B cell (primary cell): ENCODE measurements around the gene CNKSR2. TPM values are rescaled to one million over a fixed set of nuclear protein-coding genes. Genes with fewer than 3 reads are reported as not detected.

Experiments used
- ATAC-seq: fragments of 200-7000 bp; cut with Tn5 transposase; one replicate; pipeline ENCODE4 v1.10.0; 2021; ENCODE audit warnings: low read depth, mild to moderate bottlenecking, moderate number of reproducible peaks, moderate library complexity
- CTCF ChIA-PET: fragments of 350-600 bp; sonication (Branson Sonifier 250); formaldehyde crosslinking; loops from one replicate; lab custom pipeline; 2021; ENCODE audit warnings: antibody characterized with exemption, inconsistent platforms; lab: Charles Lee
- POLR2A ChIA-PET: fragments of 350-600 bp; sonication (Branson Sonifier 250); formaldehyde crosslinking; loops from one replicate; lab custom pipeline; 2021; ENCODE audit warnings: antibody characterized with exemption; lab: Charles Lee
- DNase-seq: peaks from one replicate; pipeline ENCODE4 v3.0.0; 2013
- H2AFZ ChIP-seq: 2 replicates; pipeline ENCODE4 v1.6.1; 2012; ENCODE audit warnings: mild to moderate bottlenecking, low read depth, low read length; ENCODE audit not compliant: insufficient read depth, poor library complexity, severe bottlenecking
- H3K27ac ChIP-seq, 2 donors: 1 replicate in 1 of 2; 2 replicates in 1 of 2; pipeline ENCODE4 v1.5.1; 2012 to 2013; ENCODE audit warnings: low read length in 2 of 2, mild to moderate bottlenecking in 2 of 2, moderate library complexity in 1 of 2
- H3K27me3 ChIP-seq, 4 experiments: fragments of 200-600 bp in 1 of 4; sonication (generic) in 1 of 4; replicated peaks in 1 of 4; 1 replicate in 2 of 4; 2 replicates in 2 of 4; pipeline versions ENCODE4 v1.6.1 to v1.7.0; 2013 to 2016; ENCODE audit warnings: low read length in 3 of 4, mild to moderate bottlenecking in 2 of 4, mixed read lengths in 1 of 4, moderate library complexity in 1 of 4; ENCODE audit not compliant: insufficient read depth in 4 of 4, control insufficient read depth in 3 of 4; ENCODE audit errors: control extremely low read depth in 1 of 4
- H3K36me3 ChIP-seq, 2 experiments: replicated peaks in 1 of 2; 1 replicate in 1 of 2; 2 replicates in 1 of 2; pipeline versions ENCODE4 v1.6.1 to v1.7.1; 2013; ENCODE audit warnings: low read length in 1 of 2; ENCODE audit not compliant: insufficient read depth in 2 of 2, control insufficient read depth in 1 of 2; ENCODE audit errors: control extremely low read depth in 1 of 2, extremely low read depth in 1 of 2
- H3K4me1 ChIP-seq, 2 donors: fragments of 200-600 bp in 1 of 2; sonication (generic) in 1 of 2; 1 replicate in 1 of 2; 2 replicates in 1 of 2; pipeline versions ENCODE4 v1.5.1 to v1.6.1; 2013 to 2017; ENCODE audit warnings: low read length in 2 of 2; ENCODE audit not compliant: control insufficient read depth in 2 of 2, insufficient read depth in 2 of 2
- H3K4me2 ChIP-seq: replicated peaks from 2 replicates; pipeline ENCODE3; 2012; ENCODE audit warnings: mild to moderate bottlenecking, low read depth, low read length; ENCODE audit not compliant: poor library complexity, severe bottlenecking
- H3K4me3 ChIP-seq, 5 experiments: fragments of 200-600 bp in 1 of 5; sonication (generic) in 1 of 5; 1 replicate in 3 of 5; 2 replicates in 2 of 5; pipeline versions ENCODE4 v1.5.1 to v1.7.0; 2011 to 2016; ENCODE audit warnings: low read length in 4 of 5, mild to moderate bottlenecking in 4 of 5, low read depth in 2 of 5, control low read depth in 1 of 5, moderate library complexity in 1 of 5; ENCODE audit not compliant: insufficient read depth in 1 of 5; ENCODE audit errors: control extremely low read depth in 1 of 5, extremely low read depth in 1 of 5
- H3K79me2 ChIP-seq: fragments of 200-600 bp; sonication (generic); one replicate; pipeline ENCODE4 v1.6.0; 2016; ENCODE audit warnings: low read length; ENCODE audit not compliant: control insufficient read depth, insufficient read depth
- H3K9ac ChIP-seq: fragments of 200-600 bp; sonication (generic); 2 replicates; pipeline ENCODE4 v1.6.1; 2017; ENCODE audit warnings: mild to moderate bottlenecking, low read length, moderate library complexity
- H3K9me3 ChIP-seq, 3 donors: one replicate each; pipeline versions ENCODE4 v1.6.1 to v1.7.1; 2013; ENCODE audit warnings: low read length in 2 of 3; ENCODE audit not compliant: control insufficient read depth in 2 of 3, insufficient read depth in 1 of 3; ENCODE audit errors: control extremely low read depth in 1 of 3
- H4K20me1 ChIP-seq: 2 replicates; pipeline ENCODE4 v1.6.0; 2012; ENCODE audit warnings: mild to moderate bottlenecking, low read length; ENCODE audit not compliant: insufficient read depth, control insufficient read depth, poor library complexity, severe bottlenecking
- H3K27ac Mint-ChIP-seq: one replicate; pipeline ENCODE4 v1.8.0; 2021; ENCODE audit warnings: mixed read lengths
- H3K27me3 Mint-ChIP-seq: one replicate; pipeline ENCODE4 v1.8.0; 2021; ENCODE audit warnings: mixed read lengths
- H3K4me1 Mint-ChIP-seq: one replicate; pipeline ENCODE4 v1.8.0; 2021; ENCODE audit warnings: mixed read lengths
- H3K4me3 Mint-ChIP-seq: one replicate; pipeline ENCODE4 v1.8.0; 2021; ENCODE audit warnings: mixed read lengths
- H3K9me3 Mint-ChIP-seq: one replicate; pipeline ENCODE4 v1.8.0; 2022; ENCODE audit warnings: mixed read lengths; ENCODE audit not compliant: insufficient read depth
- EZH2 ChIP-seq: IDR thresholded peaks from 2 replicates; pipeline ENCODE4 v1.6.1; 2012; ENCODE audit warnings: borderline replicate concordance, low read depth, mild to moderate bottlenecking, moderate library complexity, low read length; ENCODE audit not compliant: insufficient read depth, poor library complexity, severe bottlenecking
- WGBS: methylation state at CpG from one replicate; pipeline ENCODE4 v1.1.5; 2013; ENCODE audit warnings: missing lambda C conversion rate; ENCODE audit not compliant: insufficient coverage; 5-methylcytosine and 5-hydroxymethylcytosine counted together
- intact Hi-C: fragments of 100-400 bp; cut with micrococcal nuclease; formaldehyde crosslinking; loops from one replicate; pipeline ENCODE4 v1.10.0; 2022
- polyA plus RNA-seq: library from polyadenylated mRNA; depleted of rRNA; stranded (reverse); fragments of >200 nt; gene quantifications from 2 replicates; pipeline ENCODE4 v1.2.3, GENCODE V29; 2012
- total RNA-seq, 2 donors: library from RNA; stranded (reverse); fragments of 120-200 nt in 1 of 2; gene quantifications; 1 replicate in 1 of 2; 2 replicates in 1 of 2; pipeline versions ENCODE4 v1.2.3 to v1.2.4, GENCODE V29; 2013 to 2022
- TF ChIP-seq, protein P1 (sequence below): fragments of 200-600 bp; IDR thresholded peaks from one replicate; pipeline ENCODE4 v1.8.0; 2022; ENCODE audit warnings: antibody characterized with exemption, mild to moderate bottlenecking

The CNKSR2 gene
- total and polyA plus RNA-seq, 2 donors (not counting 1 experiment from before 2014, with no cell fraction given): 11.5 to 18.8 TPM

DNA sequence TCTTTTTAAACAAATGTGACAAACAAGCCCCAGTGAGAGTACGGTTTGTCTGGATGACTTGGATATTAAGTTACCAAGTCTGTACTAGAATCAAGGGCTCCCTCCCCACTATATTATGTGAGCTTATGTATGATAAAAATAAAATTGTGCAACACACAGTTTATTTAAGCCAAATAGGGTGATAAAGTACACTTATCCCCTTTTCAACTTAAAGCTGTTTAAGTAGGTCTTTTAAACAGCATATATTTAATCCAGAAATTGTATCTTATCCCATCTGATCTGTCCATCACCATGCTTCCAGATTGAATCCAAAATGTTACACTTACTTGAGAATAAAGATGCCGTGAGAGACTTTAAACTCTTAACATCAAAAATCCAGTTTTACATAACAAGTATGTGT, 285.9 kb downstream of the CNKSR2 start:
- no peak overlapping the region for H3K4me3 Mint-ChIP-seq
- TF ChIP-seq, protein P1, sequence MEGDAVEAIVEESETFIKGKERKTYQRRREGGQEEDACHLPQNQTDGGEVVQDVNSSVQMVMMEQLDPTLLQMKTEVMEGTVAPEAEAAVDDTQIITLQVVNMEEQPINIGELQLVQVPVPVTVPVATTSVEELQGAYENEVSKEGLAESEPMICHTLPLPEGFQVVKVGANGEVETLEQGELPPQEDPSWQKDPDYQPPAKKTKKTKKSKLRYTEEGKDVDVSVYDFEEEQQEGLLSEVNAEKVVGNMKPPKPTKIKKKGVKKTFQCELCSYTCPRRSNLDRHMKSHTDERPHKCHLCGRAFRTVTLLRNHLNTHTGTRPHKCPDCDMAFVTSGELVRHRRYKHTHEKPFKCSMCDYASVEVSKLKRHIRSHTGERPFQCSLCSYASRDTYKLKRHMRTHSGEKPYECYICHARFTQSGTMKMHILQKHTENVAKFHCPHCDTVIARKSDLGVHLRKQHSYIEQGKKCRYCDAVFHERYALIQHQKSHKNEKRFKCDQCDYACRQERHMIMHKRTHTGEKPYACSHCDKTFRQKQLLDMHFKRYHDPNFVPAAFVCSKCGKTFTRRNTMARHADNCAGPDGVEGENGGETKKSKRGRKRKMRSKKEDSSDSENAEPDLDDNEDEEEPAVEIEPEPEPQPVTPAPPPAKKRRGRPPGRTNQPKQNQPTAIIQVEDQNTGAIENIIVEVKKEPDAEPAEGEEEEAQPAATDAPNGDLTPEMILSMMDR: no peak
- no peak for TF ChIP-seq EZH2
- Histone ChIP-seq H3K4me3 (no peak overlapping the region), H3K79me2 (no peaks in the 10 kb centered on the region), H3K9me3 (peaks cover 0 to 24% (median 0%) of the 10 kb centered on the region in 3 donors), H2AFZ (no peak overlapping the region), H3K27me3 (peaks cover 0 to 20% (median under 1%) of the 10 kb centered on the region in 4 experiments), H3K4me1 (peaks cover 0 to 16% of the 10 kb centered on the region in 2 donors), H3K4me2 (no peak overlapping the region), H4K20me1 (no peaks in the 10 kb centered on the region), H3K27ac (no peak overlapping the region), H3K36me3 (no peaks in the 10 kb centered on the region), H3K9ac (no peak overlapping the region)
- intact Hi-C loops: no loop called here
- H3K4me1 Mint-ChIP-seq: peaks cover 13% of the 10 kb centered on the region
- H3K27me3 Mint-ChIP-seq: peaks cover 15% of the 10 kb centered on the region
- ChIA-PET POLR2A (no interaction called here), CTCF (no interaction called here)
- H3K9me3 Mint-ChIP-seq: no peaks in the 10 kb centered on the region
- WGBS: no CpG with 5 or more reads among the region's 2 CpGs
- no peak for ATAC-seq
- H3K27ac Mint-ChIP-seq: no peak overlapping the region
- DNase-seq: no peak

DNA sequence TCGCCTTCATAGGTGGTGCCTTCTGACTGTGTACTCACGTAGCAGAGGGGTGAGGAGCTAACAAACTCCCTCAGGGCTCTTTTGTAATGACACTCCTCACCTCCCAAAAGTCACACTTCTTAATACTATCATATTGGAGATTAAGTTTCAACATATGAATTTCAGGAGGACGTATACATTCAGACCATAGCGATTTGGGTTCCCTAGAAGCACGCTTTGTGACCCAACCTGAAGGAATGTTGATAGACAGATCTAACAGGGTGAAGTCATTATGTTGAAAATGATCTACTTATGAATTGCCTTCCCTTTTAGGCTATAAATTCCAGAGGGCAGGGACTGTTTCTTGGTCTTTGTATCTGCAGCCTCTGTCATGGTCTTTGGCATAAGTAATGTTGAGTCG, 287.1 kb downstream of the CNKSR2 start:
- no peak for ATAC-seq
- no peaks in the 10 kb centered on the region for H3K36me3 ChIP-seq
- POLR2A ChIA-PET: no interaction called here
- no peak overlapping the region for H3K27ac ChIP-seq
- H3K4me2 ChIP-seq: no peak overlapping the region
- CTCF ChIA-PET: no interaction called here
- TF ChIP-seq, protein P1: no peak
- TF ChIP-seq EZH2: no peak
- intact Hi-C loops: no loop called here
- H3K9ac ChIP-seq: no peak overlapping the region
- Mint-ChIP-seq H3K27ac (no peak overlapping the region), H3K4me3 (no peak overlapping the region), H3K4me1 (peaks cover 6% of the 10 kb centered on the region), H3K9me3 (no peaks in the 10 kb centered on the region), H3K27me3 (peaks cover 15% of the 10 kb centered on the region)
- WGBS: no CpG with 5 or more reads among the region's 6 CpGs
- no peak overlapping the region for H2AFZ ChIP-seq
- H3K4me1 ChIP-seq: peaks cover 0 to 10% of the 10 kb centered on the region in 2 donors
- H3K79me2 ChIP-seq: no peaks in the 10 kb centered on the region
- no peak overlapping the region for H3K4me3 ChIP-seq
- peaks cover 0 to 16% (median 0%) of the 10 kb centered on the region in 3 donors for H3K9me3 ChIP-seq
- H4K20me1 ChIP-seq: no peaks in the 10 kb centered on the region
- H3K27me3 ChIP-seq: peaks cover 0 to 20% (median under 1%) of the 10 kb centered on the region in 4 experiments
- DNase-seq: no peak
